ENCODE data around the gene RMRP.

RMRP gene

DNA sequence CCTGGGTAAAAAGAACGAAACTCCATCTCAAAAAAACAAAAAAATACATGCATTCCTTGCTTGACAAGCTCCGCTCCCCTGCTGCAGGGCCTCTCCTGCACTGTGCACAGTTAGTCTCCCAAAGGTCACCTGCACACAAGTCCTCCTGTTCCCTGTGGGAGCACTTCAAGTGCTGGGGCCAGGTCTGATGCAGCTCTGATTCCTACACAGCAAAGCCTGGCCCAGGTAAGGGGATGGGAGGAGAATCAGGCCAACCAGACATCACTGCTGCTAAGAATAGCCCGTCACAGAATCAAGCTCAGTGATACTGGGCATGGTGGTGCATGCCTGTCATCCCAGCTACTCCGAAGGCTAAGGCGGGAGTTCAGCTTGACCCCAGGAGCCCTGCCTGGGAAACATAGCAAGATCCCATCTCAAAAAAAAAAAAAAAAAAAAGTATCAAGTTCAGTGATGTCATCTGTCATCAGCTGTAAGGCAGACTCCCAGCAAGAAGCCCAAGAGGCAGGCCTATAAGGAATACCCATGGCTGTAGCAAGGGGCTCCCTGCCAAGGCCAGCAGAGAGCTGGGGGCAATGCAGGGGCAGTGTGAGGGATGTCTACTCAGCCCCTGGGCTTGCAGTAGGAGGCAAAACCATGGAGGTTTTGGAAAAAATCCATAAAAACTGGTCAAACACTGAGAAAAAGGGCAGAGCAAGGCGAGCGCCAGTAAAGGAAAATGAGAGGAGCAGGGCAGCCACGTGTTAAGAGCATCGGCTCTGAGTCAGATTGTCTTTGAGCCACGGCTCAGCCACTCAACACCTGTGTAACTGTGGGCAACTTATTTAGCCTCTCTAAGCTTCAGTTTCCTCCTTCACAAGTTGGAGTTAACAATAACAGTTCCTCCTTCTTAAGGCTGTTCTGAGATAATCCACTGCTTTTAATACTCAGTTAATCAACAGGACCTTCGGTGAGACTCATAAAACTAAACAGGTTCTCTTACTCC is 28.7 kb upstream of the RMRP start:
- DNase-seq, result no peak

DNA sequence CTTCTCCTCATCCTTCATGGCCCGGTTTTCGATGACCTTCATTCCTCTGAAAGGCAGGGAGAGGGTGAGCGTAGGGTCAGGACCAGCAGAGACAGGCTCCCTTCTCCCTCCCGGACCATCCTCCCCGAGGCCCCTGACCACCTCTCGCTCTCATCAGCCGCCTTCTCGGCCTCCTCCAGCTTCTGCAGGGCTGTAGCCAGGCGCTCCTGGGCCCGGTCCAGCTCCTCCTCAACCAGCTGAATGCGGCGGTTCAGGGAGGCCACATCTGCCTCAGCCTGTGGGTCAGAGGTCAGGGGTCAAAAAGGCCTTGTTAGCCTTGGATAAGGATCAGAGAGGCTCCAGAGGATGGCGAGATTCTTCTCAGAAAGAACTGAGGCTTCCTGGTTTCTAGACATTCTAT is 27.7 kb upstream of the RMRP start:
- no peak for DNase-seq

DNA sequence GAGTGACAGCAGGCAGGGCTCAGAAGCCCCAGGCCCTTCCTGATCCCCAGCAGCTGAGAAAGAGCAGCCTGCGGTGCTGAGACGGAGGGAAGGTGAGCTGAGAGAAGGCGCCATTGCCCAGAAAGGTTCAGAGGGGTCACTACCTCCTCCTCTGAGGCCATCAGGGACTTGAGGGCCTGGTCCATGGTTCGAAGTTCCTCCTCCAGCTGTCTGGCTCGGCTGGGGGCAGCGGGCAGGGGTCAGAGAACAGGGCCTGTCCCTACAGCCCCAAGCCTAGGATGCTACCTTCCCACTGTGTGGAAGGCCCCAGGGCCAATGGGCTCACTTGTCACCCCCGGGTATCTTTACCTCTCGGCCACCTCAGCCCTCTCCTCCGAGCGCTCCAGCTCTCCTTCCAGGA is 27.1 kb upstream of the RMRP start:
- DNase-seq, result no peak

DNA sequence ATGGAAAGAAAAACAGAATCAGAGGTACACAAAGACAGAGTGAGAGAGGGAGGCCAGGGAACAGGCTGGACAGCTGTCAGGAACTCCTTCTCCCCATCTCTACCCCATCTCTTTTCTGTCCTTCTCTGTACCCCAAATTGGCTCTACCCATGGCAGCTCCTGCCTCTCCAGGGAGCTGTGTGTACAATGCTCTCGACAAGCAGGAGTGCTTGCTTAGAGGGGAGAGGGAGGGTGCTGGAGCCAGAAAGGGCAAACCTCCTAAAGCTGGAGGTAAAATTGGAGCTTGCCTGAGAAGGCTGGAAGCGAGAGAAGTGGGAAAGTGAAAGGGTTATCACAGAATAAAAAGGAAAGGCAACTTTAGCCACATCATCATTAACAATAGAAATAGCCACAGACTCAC is 25.5 kb upstream of the RMRP start:
- no peak for DNase-seq

DNA sequence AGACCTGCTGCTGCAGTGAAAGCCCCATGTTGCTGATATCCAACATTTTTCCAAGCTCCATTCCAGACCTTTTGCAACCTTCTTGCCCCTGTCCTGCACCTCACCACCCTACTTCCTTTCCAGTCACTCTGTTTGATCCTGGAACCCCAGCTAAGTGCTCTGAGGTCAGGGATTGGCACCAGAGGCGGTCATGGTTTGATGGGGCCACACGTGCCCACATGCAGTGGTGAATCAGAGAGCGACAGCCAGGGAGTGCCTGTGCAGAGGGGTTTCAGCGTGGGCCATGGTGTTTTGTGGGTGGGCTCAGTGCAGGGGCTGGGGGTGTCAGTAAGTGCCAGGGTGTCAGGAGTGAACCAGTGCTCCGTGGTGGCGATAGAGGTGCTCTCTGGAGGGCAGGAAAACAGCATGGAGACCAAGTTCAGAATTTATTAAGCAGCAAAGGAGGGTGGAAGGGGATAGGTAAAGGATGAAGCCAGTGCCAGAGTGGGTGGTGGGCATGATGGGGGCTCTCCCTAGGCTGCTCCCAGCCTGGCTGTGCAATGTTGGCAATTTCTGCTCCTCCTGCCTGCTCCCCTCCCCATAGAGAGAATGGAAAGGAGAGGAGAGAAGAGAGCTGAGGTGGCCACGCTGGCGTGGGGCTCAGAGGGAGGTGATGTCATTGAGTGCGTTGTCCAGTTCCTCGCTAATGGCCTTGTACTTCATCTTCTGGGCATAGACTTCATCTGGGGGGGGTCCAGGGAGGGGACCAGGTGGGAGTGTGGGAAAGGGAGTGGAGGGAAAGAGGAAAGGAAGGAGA is 24.9 kb upstream of the RMRP start:
- no peak for DNase-seq

- DNase-seq, result no peak
Observed at GRCh38 chr9:35682051-35682450, 24.2 kb upstream of the RMRP start.

- no peak for DNase-seq
Observed at GRCh38 chr9:35681341-35682002, 23.7 kb upstream of the RMRP start.

DNA sequence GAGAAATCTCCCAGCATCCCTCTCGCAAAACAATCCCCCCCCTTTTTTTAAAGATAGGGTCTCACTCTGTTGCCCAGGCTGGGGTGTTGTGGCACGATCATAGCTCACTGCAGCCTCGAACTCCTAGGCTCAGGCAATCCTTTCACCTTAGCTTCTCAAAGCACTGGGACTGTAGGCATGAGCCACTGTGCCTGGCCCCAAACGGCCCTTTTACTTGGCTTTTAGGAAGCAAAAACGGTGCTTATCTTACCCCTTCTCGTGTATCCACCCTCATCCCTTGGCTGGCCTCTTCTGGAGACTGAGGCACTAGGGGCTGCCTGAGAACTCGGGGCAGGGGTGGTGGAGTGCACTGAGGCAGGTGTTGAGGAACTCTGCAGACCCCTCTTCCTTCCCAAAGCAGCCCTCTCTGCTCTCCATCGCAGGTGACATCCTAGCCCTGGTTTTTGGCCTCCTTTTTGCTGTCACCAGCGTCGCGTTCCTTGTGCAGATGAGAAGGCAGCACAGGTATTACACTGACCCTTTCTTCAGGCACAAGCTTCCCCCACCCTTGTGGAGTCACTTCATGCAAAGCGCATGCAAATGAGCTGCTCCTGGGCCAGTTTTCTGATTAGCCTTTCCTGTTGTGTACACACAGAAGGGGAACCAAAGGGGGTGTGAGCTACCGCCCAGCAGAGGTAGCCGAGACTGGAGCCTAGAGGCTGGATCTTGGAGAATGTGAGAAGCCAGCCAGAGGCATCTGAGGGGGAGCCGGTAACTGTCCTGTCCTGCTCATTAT is 22.7 kb upstream of the RMRP start:
- no peak for DNase-seq

- DNase-seq, result no peak
Observed at GRCh38 chr9:35679766-35680330, 22.0 kb upstream of the RMRP start.

DNA sequence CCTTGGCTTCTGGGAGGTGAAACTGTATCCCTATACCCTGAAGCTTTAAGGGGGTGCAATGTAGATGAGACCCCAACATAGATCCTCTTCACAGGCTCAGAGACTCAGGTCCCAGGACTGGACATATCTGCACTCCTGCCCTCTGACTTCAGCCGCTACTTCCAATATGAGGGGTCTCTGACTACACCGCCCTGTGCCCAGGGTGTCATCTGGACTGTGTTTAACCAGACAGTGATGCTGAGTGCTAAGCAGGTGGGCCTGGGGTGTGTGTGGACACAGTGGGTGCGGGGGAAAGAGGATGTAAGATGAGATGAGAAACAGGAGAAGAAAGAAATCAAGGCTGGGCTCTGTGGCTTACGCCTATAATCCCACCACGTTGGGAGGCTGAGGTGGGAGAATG is 21.3 kb upstream of the RMRP start:
- no peak for DNase-seq

DNA sequence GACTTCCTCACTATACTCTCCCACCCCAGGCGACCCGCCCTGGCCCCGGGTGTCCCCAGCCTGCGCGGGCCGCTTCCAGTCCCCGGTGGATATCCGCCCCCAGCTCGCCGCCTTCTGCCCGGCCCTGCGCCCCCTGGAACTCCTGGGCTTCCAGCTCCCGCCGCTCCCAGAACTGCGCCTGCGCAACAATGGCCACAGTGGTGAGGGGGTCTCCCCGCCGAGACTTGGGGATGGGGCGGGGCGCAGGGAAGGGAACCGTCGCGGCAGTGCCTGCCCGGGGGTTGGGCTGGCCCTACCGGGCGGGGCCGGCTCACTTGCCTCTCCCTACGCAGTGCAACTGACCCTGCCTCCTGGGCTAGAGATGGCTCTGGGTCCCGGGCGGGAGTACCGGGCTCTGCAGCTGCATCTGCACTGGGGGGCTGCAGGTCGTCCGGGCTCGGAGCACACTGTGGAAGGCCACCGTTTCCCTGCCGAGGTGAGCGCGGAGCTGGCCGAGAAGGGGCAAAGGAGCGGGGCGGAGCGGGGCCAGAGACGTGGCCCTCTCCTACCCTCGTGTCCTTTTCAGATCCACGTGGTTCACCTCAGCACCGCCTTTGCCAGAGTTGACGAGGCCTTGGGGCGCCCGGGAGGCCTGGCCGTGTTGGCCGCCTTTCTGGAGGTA is 18.0 kb upstream of the RMRP start:
- no peak for DNase-seq

- no peak for DNase-seq
Observed at GRCh38 chr9:35675204-35675603, 17.4 kb upstream of the RMRP start.

- DNase-seq, result no peak
Observed at GRCh38 chr9:35674025-35674361, 16.2 kb upstream of the RMRP start.

DNA sequence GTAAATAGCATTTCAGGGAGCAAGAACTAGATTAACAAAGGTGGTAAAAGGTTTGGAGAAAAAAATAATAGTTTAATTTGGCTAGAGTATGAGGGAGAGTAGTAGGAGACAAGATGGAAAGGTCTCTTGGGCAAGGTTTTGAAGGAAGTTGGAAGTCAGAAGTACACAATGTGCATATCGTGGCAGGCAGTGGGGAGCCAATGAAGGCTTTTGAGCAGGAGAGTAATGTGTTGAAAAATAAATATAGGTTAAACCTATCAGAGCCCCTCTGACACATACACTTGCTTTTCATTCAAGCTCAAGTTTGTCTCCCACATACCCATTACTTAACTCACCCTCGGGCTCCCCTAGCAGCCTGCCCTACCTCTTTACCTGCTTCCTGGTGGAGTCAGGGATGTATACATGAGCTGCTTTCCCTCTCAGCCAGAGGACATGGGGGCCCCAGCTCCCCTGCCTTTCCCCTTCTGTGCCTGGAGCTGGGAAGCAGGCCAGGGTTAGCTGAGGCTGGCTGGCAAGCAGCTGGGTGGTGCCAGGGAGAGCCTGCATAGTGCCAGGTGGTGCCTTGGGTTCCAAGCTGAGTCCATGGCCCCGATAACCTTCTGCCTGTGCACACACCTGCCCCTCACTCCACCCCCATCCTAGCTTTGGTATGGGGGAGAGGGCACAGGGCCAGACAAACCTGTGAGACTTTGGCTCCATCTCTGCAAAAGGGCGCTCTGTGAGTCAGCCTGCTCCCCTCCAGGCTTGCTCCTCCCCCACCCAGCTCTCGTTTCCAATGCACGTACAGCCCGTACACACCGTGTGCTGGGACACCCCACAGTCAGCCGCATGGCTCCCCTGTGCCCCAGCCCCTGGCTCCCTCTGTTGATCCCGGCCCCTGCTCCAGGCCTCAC is 15.6 kb upstream of the RMRP start, which contains the start of gene CA9:
TSS of gene CA9 (plus strand) at position 797 of the 893 bp plus-strand sequence. CDS start at position 829, 32 bp downstream.
- peak; percentile 67 for DNase-seq

GRCh38 chr9:35669331-35670145 is 11.7 kb upstream of the RMRP start:
- no peak for DNase-seq

GRCh38 chr9:35667939-35668338 is 10.1 kb upstream of the RMRP start:
- DNase-seq, result no peak

DNA sequence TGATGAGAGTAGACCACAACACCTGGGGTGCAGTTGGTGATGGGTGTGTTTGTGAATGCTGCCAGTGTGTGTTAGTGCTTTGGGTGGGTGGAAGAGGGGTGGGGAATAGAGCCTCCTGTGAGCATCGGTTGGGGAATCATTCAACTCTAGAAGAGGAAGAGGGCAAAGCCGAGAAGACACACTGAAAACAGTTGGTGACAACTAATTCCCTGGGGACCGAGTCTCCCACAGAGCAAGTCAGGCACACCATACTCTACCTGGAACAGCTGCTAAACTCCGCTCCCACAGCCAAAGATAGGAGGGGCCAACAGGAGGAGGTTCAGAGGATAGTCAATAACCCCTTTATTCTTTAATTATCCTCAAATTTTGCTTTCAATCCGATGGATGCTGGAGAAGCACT is 8.7 kb upstream of the RMRP start:
- no peak for DNase-seq

- DNase-seq, result no peak
Observed at GRCh38 chr9:35666045-35666444, 8.2 kb upstream of the RMRP start.

- peak; percentile 53 for DNase-seq
Observed at GRCh38 chr9:35665471-35665818, 7.6 kb upstream of the RMRP start.

Data from NCI-H1694 treated with DMSO at 0.1 percent for 48 hours (cell line).